ENCODE results near the gene ZNF534.
"Not testable (repeated sequence)": the region's sequence is repeated elsewhere in the genome, so short reads cannot be mapped to it uniquely, and the experiment has no call there.

Gene ZNF534

DNA sequence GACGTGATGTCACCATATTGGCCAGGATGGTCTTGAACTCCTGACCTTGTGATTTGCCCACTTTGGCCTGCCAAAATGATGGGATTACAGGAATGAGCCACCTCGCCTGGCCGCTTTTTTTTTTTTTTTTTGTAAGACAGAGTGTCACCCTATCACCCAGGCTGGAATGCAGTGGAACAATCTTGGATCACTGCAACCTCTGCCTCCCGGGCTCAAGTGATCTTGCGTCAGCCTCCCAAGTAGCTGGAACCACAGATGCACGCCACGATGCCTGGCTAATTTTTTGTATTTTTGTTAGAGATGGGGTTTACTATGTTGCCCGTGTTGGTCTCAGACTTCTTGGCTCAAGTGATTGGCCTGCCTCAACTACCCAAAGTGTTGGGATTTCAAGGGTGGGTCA lies 69.6 kb downstream of the ZNF534 start:
- no peak for DNase-seq (ENCODE audit: low read depth)

- not testable (repeated sequence) for DNase-seq (ENCODE audit: low read depth)
These were observed 71.5 kb downstream of the ZNF534 start for GRCh38 chr19:52500474-52500873.

DNA sequence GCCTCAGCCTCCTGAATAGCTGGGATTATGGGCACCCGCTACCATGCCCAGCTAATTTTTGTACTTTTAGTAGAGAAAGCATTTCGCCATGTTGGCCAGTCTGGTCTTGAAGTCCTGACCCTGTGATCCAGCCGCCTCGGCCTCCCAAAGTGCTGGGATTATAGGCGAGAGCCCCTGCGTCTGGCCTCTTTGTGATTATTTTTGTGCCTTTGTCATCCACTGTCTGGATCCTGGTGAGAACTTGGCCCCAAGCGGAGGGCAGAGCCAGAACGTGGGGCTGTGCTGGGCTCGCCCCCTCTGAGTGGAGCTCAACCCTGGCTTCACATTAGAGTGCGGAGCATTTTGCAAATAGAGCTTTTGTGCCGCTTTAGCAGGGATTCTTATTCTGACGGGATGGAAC lies 72.0 kb downstream of the ZNF534 start:
- DNase-seq (ENCODE audit: low read depth) = not testable (repeated sequence)
